ENCODE measurements around the gene TMCC3.
"Not testable (repeated sequence)": the region's sequence is repeated elsewhere in the genome, so short reads cannot be mapped to it uniquely, and the experiment has no call there.

Gene TMCC3

GRCh38 chr12:94602024-94602423, 48.3 kb downstream of the TMCC3 start:
- peaks cover 16% of the 10 kb centered on the region for H3K9me3 Mint-ChIP-seq
- H3K36me3 Mint-ChIP-seq (ENCODE audit: low read depth): peaks cover 65% of the 10 kb centered on the region
- H3K4me3 Mint-ChIP-seq: no peak overlapping the region
- DNase-seq: no peak
- TF ChIP-seq CTCF (IDR thresholded peaks at IDR 0.05): no peak
- peaks cover 48% of the 10 kb centered on the region for H3K4me1 Mint-ChIP-seq
- no peaks in the 10 kb centered on the region for H3K27me3 Mint-ChIP-seq (ENCODE audit: low read depth, poor library complexity)
- H3K27ac Mint-ChIP-seq: no peak overlapping the region

- DNase-seq; H3K27me3 Mint-ChIP-seq (ENCODE audit: low read depth, poor library complexity); H3K4me3 Mint-ChIP-seq; H3K9me3 Mint-ChIP-seq; H3K27ac Mint-ChIP-seq: not testable (repeated sequence)
- Mint-ChIP-seq H3K4me1 (peaks cover 51% of the 10 kb centered on the region), H3K36me3 (ENCODE audit: low read depth) (peaks cover 61% of the 10 kb centered on the region)
Observed at GRCh38 chr12:94601307-94601706, 49.0 kb downstream of the TMCC3 start.

- H3K4me3 Mint-ChIP-seq: peak overlapping the region; percentile 24
- peak overlapping the region; percentile 90 for H3K27ac Mint-ChIP-seq
- peaks cover 47% of the 10 kb centered on the region for H3K36me3 Mint-ChIP-seq (ENCODE audit: low read depth)
- no peak for TF ChIP-seq CTCF (IDR thresholded peaks at IDR 0.05)
- no peaks in the 10 kb centered on the region for H3K9me3 Mint-ChIP-seq
- DNase-seq: no peak
- peaks cover 51% of the 10 kb centered on the region for H3K4me1 Mint-ChIP-seq
- no peaks in the 10 kb centered on the region for H3K27me3 Mint-ChIP-seq (ENCODE audit: low read depth, poor library complexity)
Observed at GRCh38 chr12:94599189-94599588, 51.2 kb downstream of the TMCC3 start.

- no peak for DNase-seq
- H3K27me3 Mint-ChIP-seq (ENCODE audit: low read depth, poor library complexity): no peaks in the 10 kb centered on the region
- peaks cover 37% of the 10 kb centered on the region for H3K36me3 Mint-ChIP-seq (ENCODE audit: low read depth)
- H3K27ac Mint-ChIP-seq: no peak overlapping the region
- peaks cover 62% of the 10 kb centered on the region for H3K4me1 Mint-ChIP-seq
- H3K9me3 Mint-ChIP-seq: no peaks in the 10 kb centered on the region
- H3K4me3 Mint-ChIP-seq: no peak overlapping the region
- no peak for TF ChIP-seq CTCF (IDR thresholded peaks at IDR 0.05)
Observed at GRCh38 chr12:94597268-94597667, 53.1 kb downstream of the TMCC3 start.

GRCh38 chr12:94596596-94596995, 53.8 kb downstream of the TMCC3 start:
- peaks cover 66% of the 10 kb centered on the region for H3K4me1 Mint-ChIP-seq
- H3K27me3 Mint-ChIP-seq (ENCODE audit: low read depth, poor library complexity): no peaks in the 10 kb centered on the region
- no peak for TF ChIP-seq CTCF (IDR thresholded peaks at IDR 0.05)
- peaks cover 32% of the 10 kb centered on the region for H3K36me3 Mint-ChIP-seq (ENCODE audit: low read depth)
- no peak overlapping the region for H3K4me3 Mint-ChIP-seq
- no peak for DNase-seq
- no peaks in the 10 kb centered on the region for H3K9me3 Mint-ChIP-seq
- no peak overlapping the region for H3K27ac Mint-ChIP-seq

- no peak overlapping the region for H3K4me3 Mint-ChIP-seq
- no peak overlapping the region for H3K27ac Mint-ChIP-seq
- no peak for TF ChIP-seq CTCF (IDR thresholded peaks at IDR 0.05)
- peaks cover 69% of the 10 kb centered on the region for H3K4me1 Mint-ChIP-seq
- H3K9me3 Mint-ChIP-seq: no peaks in the 10 kb centered on the region
- no peak for DNase-seq
- H3K36me3 Mint-ChIP-seq (ENCODE audit: low read depth): peaks cover 36% of the 10 kb centered on the region
- H3K27me3 Mint-ChIP-seq (ENCODE audit: low read depth, poor library complexity): no peaks in the 10 kb centered on the region
Observed at GRCh38 chr12:94595152-94595551, 55.2 kb downstream of the TMCC3 start.

Data from nephron progenitor cell (in vitro differentiated cells).